ENCODE data around the gene APBA2.

APBA2 gene

DNA sequence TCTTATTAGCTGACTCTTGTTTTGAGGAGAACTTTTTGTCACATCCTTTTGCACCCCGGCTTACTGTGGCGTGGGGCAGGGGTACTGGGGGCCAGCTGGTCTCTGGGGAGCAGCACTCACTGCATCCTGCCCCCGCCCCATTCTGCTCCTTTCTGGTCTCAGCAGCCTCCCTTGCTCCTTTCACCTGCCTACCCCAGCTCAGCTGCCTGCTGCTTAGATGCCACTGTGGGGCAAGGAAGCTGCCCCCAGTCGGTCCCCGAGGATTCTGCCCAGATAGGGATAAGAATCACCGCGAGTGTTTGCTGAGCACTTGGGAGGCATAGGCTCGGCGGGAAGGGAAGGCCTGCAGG is 32.0 kb downstream of the APBA2 start:
- DNase-seq: no peak

DNA sequence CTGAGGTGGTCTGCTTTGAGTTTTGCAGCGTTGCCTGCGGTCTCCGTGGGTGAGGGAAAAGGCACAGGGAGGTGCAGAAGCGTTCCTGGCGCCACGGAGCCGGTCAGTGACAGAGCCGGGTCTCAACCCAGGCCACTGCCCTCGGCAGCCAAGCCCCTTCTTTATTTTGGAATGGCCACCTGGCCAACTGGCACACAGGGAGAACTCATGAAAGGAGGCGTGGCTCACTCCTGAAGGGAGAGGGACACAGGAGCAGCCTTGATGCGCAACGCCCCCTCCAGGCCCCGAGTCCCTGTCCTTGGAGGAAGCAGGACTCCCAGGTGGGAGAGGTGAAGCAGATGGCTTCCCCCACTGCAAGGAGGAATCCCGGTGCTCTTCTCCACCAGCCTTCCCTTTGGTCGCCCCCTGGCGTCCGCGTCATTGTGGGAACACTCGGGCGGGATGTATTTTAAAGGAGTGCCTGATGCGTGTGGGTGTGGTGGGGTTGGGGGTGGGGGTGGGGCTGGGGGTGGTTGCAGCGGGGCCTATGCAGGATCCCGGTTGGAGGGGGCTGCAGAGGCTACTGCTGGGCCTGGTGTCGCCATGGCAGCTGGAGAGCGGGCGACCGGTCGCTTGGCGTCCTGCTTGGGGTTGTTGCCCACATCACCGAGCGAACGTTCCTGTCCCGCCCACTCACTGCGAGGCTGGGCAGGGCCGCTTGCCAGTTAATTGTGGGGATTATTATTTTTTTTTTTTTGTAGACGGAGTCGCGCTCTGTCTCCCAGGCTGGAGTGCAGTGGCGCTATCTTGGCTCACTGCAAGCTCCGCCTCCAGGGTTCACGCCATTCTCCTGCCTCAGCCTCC is 32.6 kb downstream of the APBA2 start:
- DNase-seq: no peak

DNA sequence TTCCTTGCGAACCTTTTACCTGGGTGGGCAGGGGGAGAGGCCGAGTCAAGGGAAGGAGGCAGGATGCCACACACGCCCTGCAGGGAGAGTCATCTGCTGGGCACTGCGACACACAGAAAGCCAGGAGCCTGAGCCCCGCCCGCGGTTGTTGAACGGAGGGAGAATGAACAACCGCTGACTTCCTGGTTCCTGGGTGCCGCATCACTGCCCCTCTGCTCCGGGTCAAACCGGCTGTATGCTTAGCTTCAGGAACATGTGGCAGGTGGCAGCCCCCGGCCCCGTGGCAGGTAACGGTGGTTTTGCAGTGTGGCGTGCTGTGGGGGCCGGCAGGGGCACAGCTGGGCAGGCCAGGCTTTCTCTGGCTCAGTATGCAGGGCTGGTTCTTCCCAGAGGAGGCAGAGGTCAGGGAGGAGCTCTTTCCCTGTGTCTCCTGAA is 33.4 kb downstream of the APBA2 start:
- DNase-seq: no peak

DNA sequence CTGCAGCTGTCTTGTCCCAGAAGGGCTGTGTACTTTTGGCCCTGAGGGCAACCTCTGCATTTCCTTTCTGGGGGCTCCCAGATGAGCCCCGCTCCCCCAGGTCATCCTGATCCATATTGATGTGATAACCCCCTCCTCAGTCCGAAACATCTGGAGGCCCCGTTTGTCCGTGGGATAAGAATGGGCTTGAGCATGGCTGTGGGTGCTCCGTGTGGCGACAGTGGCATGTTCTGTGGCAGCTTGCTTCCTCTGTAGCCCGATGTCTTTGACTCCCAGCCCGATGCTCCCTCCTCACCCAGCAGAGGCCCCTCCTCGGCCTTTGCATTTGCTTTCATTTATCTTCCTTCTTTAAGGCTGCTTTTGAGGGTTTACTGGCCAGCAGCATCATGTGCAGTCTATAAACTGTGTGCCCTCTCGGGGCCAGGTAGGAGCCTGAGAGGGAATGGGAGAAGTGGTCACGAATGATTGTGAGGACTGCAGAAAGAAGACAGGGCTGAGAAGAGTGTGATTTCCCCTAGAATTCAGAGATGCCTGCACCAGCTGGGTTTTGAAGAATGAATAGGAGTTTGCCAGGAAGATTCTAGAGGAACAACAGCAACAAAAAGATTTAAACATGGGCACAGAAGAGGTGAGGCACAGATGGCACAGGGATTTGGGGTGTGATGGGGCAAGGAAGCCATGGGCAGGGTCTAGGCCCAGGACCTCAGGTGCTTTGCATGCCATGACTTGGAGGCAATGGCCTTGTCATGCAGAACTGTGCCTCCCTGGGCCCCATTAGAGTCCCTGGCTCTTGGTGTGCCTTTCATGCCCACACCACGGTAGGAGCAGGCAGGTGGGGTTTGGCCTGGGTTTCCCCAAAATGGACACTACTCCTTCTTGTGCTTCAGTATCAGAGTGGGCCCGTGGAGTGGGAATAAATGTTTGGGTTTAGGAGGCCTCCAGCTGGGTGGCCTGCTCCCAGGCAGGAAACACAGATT is 34.2 kb downstream of the APBA2 start:
- no peak for DNase-seq

DNA sequence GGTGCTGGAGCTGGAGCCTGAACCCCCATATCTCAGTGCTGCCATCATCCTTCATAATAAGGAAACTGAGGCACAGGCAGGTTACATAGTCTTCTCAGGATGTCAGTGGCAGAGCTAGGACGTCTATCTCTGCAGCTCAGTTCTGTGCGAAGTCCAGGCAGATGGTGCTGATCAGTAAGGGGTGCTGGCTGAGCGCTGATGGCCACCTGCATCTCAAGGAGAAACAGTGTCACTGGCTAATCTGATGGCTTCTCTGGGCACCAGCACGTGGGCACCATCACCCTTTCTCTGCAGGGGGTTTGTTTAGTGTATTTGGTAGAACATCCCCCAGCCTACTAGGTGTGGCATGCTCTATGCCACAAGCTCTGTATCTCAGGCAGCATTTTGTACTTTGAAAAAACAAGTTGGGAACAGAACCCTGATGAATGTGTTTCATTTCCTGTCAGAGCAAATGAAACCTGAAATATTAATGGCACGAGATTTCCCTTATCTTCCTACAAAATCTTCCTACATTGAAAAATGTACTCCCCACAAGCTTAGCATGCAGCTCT is 35.1 kb downstream of the APBA2 start:
- no peak for DNase-seq

DNA sequence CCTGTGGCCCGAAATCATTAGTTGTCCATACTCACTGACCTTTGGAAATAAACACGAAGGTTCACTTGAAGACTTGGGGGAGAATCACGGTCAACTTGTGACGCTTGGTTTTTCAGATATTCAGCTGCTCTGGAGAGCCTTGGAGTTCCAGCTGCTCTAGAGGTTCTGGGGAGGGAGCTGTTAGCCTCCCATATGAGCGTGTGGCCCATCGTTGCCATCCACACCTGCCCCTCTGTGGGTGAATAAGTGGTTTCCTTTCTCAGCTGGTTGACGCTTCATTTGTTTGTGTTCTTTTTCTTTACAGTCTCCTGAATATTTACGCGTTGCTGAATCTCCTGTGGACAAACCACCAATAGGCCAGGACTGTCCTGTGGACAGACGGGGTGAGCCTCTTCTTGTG is 35.6 kb downstream of the APBA2 start:
- DNase-seq: no peak

DNA sequence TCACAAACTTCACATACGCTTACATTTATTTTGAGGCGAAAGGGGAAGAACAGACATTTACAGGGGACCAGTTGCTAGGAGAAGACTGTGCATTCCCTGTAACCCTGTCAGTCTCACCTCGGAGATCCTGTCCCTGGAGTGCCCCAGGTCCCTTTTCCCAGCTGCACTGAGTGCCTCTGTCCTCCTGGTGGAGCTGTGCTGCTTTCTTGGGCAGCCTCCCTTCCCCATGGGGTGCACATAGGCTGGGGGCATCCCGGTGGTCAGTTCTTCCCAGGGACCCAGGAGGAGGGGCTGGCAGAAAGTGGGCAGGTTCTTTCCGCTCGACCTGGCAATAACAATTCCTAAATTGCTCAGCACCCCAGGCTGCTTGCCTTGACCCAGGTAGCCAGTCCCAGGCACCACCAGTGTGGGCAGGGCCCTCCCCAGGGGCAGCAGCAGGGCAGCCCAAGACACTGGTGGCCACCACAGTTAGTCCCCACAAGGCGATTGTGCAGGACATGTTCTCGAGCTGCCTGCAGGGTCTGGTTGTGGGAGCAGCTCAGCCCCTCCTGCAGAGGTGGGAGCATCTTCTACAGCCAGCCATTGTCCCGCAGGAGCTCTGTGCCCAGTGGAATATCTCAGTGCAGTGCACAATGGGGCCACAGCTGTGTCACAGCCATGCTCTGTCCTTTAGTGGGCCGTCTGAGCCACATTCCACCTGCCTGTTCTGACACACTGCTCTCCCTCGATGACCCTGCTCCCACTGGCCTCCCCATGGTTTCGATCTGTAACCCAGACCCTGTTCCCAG is 36.3 kb downstream of the APBA2 start:
- DNase-seq: no peak

DNA sequence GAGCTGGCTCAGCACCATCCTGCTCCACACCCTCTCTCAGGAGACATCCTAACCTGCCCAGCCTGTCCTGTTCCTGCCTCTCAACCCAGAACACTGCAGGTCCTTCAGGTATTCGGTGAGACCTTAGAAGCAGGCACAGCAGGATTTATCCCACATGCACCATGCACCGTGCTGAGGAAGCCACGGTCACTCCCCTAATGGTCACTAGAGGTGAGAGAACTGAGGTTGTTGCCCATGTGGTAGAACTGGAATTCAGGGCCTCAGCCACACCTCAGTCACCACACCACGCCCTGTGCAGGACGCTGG is 36.9 kb downstream of the APBA2 start:
- DNase-seq: no peak

DNA sequence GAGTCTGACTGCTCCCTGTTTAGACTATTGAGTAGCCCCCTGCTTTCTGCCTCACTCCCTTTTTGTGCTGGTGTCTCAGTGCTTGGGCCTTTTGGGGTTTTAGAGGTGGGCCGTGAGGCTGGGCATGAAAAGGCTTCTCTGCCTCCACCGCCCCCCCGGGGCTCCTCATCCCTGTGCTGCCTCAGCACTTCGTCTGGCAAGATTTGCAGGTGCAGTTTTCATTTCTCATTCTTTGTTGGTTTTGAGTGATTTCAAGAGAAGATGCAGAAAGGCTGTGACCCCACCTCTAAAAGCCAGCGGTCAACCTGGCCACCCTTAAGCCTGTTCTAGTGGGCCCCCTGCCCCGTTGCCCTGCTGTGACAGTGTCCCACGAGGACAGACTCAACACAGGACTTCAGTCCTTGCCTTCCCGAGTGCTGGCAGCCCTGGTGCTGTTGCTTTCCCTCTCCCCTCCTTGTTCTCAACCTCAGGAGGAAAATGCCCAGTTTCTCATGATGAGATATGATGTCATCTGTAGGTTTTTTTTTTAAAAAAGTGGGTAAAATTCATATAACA is 38.0 kb downstream of the APBA2 start:
- no peak for DNase-seq

DNA sequence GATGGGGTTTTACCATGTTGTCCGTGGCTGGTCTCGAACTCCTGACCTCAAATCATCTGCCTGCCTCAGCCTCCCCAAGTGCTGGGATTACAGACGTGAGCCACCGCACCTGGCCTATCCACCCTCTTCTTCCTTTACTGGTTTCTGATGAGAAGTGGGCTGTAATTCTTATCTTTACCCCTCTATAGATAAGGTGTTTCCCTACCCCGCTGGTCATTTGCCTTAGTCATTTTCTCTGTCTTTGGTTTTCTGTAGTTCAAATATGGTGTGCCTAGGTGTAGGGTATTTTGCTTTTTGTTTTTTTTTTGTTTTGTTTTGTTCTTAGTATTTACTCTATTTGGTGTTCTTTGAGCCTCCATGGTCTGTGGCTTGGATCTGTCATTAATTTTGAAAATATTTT is 41.3 kb downstream of the APBA2 start:
- DNase-seq: no peak

DNA sequence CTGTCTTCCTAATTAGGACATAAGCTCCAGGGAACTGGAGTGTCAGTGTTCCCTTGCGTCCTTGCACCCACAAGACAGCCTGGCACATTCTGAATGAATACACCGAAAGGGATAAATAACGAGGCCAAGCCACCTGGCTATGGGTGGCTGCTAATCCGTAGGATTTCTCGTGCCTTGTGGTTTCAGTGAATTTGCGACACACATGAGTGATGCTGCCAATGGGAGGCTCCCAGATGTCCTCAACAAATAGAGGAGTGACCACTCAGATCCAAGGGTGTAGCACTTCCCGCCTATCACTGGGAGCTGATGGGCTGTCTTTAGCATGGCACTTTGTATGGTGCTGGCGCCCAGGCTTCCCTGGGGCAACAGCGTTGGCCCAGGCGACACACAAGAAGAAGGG is 43.4 kb downstream of the APBA2 start:
- no peak for DNase-seq

DNA sequence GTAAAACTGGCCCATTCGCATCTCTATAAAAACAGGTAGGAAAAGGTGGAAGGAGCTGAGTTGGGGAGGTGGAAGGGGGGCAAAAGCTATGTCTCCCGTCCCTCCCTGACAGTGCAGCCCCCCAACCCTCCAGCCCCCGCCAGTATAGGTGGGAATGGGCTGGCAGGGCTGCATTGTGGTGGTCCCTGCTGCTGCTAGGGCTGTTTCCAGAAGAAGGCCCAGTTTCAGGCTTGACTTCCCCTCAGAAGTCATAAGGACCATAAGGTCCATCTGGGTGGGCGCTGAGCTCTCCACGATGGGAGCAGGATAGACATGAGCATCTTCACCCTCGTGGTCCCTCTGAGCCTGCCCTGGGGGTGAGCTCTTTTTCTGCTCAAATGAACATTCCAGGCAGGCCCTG is 44.2 kb downstream of the APBA2 start:
- no peak for DNase-seq

DNA sequence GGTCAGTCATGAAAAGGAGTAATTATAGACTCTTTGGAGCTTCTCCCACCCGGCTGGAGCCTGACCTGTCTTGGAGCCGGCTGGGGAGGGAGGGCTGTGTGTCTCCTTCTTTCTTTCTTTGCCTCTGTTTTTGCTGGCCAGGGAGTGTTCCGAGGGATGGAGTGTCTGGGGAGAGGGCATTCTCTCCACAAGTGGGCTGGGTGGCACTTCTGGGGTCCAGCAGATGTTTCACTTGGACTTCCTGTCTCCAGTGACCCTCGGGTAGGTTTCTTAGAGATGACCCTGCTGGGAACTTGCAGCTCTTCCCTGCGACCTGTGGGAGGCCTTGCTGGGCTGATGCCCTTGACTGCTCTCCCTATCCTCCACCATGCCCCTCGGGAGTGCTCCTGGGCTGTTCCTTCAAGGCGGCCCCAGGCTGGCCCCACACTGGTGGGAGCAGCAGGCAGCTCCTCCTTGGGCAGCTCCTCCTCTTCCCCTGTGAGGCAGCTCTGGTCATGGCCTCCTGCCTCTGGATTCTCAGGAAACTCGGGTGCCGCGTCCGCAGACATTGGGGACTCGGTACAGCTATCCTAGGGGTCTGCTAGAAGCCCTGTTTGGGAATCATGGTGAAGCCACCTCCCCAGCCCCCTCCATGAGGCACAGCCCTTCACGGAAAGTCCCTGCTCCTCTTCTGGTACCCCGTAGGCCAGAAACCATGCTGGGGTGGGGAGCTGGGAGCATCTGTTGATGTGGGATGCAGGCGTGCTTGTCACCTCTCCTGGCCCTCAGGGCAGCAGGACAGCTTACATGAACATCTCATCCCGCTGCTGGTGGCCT is 44.9 kb downstream of the APBA2 start:
- DNase-seq: no peak

DNA sequence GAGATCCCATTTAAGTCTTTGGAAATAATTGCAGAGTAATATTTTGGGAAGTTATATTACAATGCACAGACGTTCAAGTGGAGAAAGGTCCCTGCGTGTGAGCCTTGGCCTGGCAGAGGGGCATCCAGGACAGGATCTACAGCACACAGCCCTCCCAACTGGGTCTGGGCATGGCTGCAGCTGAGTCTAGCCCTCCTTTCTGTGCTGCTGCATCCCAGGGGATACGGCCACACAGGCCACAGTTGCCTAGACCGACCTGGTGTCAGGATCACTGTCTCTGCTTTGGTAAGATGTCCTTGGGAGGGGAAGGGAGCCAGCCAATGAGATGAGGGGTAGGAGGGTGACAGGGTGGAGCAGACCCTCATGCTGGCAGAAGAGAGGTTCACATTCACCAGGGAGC is 46.1 kb downstream of the APBA2 start:
- DNase-seq: no peak

DNA sequence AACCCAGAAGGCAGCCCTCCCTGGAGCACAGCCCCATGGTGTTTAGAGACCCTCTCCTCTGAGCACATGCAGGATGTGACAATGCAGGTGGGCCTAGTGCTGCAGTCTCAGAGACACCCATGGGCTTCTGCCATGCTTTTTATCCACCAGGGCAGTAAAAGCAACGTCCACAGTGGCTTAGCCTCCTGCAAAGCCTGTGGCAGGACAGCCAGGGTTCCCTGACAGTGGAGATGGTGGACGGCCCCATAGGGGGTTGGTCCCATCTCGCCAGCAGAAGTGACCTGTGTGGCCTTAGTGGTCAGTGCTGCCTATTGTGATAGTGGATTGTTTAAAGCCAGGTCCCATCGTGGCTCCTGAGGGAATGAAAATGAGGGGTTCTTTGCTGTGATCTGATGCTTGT is 46.6 kb downstream of the APBA2 start:
- DNase-seq: no peak

DNA sequence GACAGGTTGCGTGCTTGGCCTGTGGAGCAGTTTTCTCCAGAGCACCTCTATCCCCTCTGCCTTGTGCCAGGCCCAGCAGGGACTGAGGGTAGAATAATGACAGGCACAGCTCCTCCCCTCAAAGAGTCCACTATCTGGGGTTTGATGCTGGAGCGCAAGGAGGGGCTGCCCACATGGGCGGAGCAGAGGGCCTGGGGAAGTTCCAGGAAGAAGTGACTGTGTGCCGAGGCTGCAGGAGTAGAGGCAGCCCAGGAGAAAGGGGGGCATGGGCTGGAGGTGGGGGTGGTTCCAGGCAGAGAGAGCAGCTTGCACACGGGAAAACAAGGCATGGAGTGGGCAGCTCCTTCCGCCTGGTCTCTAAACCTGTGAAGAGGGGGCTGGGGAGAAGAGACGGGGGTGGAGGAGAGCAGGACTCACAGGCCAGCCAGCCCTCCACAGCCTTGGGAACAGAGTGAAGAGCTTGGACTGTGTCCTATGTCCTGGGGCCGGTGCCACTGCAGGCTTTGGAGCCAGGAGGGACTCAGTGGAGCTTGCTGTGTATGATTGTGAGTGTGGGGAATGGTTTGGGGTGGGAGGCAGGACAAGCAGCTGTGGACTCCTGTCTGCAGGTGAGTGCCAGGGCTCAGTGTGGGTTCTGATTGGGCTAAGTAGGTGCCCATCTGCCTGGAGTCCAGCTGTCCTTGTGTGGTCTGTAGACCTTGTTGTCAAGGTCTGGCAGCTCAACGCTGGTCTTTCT is 48.1 kb downstream of the APBA2 start:
- no peak for DNase-seq

DNA sequence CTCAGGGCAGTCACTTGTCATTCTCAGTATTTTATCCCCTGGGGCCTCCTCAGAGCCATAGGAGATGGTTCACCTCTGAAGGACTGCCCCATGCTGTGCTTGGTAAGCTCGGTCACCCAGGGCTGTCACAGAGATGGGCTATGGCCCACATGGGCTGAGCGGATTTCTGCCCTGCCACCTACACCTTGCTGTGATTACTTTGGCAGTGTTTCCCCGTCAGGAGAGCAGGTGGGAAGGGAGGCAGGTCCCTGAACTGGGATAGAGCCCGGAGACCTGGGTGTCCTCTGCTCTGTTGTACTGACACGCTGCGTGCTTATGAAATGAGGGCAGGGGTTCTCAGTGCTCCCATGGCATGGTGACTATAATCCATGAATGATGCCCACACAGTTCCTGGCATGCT is 48.9 kb downstream of the APBA2 start:
- DNase-seq: no peak

DNA sequence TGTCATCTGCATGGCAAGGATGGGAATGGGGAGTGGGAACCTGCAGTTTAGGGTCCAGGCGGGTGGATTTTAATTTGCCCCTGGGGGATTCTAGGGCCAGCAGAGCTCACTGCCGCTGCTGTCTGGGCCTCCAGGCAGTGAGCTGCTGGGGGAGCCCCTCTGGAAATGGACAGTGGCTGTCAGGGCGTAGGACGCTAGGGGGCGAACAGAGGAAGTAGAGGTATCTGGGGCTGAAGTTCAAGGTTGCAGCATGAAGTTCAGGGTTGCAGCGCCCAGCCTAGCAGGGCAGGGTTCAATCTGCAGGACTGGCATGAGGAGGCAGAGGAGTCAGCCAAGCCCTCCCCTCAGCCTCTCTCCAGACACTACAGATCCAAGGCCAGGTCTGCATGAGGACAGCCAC is 49.5 kb downstream of the APBA2 start:
- no peak for DNase-seq

DNA sequence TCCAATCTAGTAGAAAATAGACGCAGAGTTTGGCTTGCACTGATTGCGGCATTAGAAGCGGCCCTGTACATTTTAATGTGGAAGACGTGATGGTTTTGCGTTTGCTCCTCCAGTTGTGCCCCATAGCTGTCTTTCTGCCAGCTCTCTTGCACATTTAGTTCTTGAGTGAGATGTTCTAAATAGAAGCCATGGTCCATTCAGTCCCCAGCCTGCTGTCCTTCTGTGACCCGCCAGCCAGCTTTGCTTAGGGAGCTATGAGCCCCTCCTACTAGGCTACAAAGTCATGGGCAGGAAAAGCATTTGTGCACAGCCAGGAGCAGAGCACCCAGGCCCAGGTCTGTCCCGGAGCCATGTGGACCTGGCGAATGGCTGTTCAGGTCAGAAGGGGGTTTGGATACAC is 50.3 kb downstream of the APBA2 start:
- no peak for DNase-seq

DNA sequence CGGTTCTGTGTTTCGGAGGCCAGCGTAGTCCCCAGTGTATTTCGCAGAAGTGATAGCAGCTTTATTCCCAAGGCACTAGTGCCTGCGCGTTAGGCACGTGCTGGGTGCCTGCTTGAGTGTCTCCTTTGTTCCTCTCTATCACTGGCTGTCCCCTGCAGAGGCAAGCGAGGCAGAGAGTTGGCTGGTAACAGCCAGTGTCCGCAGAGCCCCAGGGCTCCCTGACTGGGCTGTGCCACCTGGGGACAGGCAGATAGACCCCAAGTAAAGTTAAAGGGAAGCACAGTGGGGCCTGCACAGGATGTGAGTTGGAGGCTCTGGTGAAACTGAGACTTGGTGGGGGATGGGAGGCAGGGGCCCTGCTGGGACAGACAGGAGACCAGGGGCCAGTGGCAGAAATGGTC is 50.7 kb downstream of the APBA2 start:
- DNase-seq: no peak

DNA sequence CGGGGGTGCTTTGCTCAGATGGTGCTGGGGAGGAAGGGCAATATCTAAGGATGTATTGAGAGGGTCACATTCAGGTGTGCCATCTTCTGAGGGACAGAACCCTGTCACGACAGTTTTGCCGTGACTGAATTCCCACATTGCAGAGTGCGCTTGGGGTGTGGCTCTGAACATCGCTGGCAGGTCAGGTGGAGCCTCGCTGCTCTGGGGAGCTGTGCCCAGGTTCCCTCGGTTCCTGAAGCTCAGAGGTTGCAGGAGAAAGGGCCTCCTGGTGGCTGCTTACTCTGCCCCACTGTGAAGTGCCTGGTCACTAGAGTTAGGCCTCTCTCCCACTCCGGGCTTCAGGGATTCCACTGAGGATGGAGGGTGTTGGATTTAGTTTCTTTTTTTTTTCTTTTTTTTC is 51.5 kb downstream of the APBA2 start:
- DNase-seq: no peak

Data from NCI-H187 (cell line).